Midbrain (tissue), 1 donor: Measurements from ENCODE around the gene FBXL17.

ENCODE experiments used
- DNase-seq: peaks from one replicate; lab custom pipeline; 2025; lab: John Stamatoyannopoulos, UW

The FBXL17 gene

GRCh38 chr5:107951309-107951708 lies 430.6 kb downstream of the FBXL17 start:
- DNase-seq = no peak

- no peak for DNase-seq
Measured at GRCh38 chr5:107950776-107951175, 431.1 kb downstream of the FBXL17 start.

GRCh38 chr5:107949688-107950341 lies 432.1 kb downstream of the FBXL17 start:
- no peak for DNase-seq

- DNase-seq = no peak
Measured at GRCh38 chr5:107948377-107948776, 433.5 kb downstream of the FBXL17 start.

GRCh38 chr5:107945061-107945460 lies 436.8 kb downstream of the FBXL17 start:
- DNase-seq = no peak

- DNase-seq = no peak
Measured at GRCh38 chr5:107943923-107944322, 438.0 kb downstream of the FBXL17 start.

GRCh38 chr5:107941036-107941435 lies 440.9 kb downstream of the FBXL17 start:
- no peak for DNase-seq

GRCh38 chr5:107937651-107938355 lies 444.1 kb downstream of the FBXL17 start:
- no peak for DNase-seq

GRCh38 chr5:107937204-107937603 lies 444.7 kb downstream of the FBXL17 start:
- no peak for DNase-seq

- DNase-seq = no peak
Measured at GRCh38 chr5:107936515-107936914, 445.4 kb downstream of the FBXL17 start.

GRCh38 chr5:107935645-107936044 lies 446.3 kb downstream of the FBXL17 start:
- no peak for DNase-seq

- DNase-seq = no peak
Measured at GRCh38 chr5:107933326-107933725, 448.6 kb downstream of the FBXL17 start.

- DNase-seq = no peak
Measured at GRCh38 chr5:107930891-107931290, 451.0 kb downstream of the FBXL17 start.

- DNase-seq = no peak
Measured at GRCh38 chr5:107930092-107930491, 451.8 kb downstream of the FBXL17 start.

- DNase-seq = no peak
Measured at GRCh38 chr5:107929080-107929479, 452.8 kb downstream of the FBXL17 start.

GRCh38 chr5:107926121-107926520 lies 455.8 kb downstream of the FBXL17 start:
- no peak for DNase-seq

- DNase-seq = no peak
Measured at GRCh38 chr5:107925200-107925599, 456.7 kb downstream of the FBXL17 start.

GRCh38 chr5:107919969-107920368 lies 461.9 kb downstream of the FBXL17 start:
- no peak for DNase-seq

GRCh38 chr5:107919361-107919760 lies 462.5 kb downstream of the FBXL17 start:
- no peak for DNase-seq

GRCh38 chr5:107917983-107918382 lies 463.9 kb downstream of the FBXL17 start:
- DNase-seq = no peak

- DNase-seq = no peak
Measured at GRCh38 chr5:107916731-107917725, 464.9 kb downstream of the FBXL17 start.

GRCh38 chr5:107915176-107915812 lies 466.6 kb downstream of the FBXL17 start:
- DNase-seq = no peak
